HG03066 (cell line): Measurements from ENCODE around the gene DENND11.

Source experiments
- ATAC-seq: cut with Tn5 transposase; IDR thresholded peaks from one replicate; pipeline ENCODE4 v1.9.1; 2021; ENCODE audit warnings: low read depth; ENCODE audit not compliant: unreplicated experiment

Gene DENND11

DNA sequence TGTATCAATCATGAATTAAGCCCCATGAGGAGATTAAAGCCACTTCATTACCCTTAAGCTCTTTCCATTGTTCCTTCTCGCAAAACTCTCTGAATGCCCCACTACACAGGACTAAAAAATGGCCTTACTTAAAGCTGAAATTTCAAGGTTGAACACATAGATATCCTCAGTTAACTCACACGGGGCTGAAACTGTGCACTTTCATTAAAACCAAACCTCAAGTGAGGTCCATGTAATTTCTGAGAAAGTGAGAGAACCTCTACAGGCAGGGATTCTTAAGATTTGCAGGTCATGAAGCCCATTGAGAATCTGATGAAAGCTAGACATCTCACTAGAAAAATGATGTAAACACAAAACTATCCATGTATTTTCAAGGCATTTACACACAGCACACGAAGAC, 15.9 kb downstream of the DENND11 start:
- ATAC-seq, result no peak

GRCh38 chr7:141685285-141686023, 16.5 kb downstream of the DENND11 start:
- no peak for ATAC-seq

DNA sequence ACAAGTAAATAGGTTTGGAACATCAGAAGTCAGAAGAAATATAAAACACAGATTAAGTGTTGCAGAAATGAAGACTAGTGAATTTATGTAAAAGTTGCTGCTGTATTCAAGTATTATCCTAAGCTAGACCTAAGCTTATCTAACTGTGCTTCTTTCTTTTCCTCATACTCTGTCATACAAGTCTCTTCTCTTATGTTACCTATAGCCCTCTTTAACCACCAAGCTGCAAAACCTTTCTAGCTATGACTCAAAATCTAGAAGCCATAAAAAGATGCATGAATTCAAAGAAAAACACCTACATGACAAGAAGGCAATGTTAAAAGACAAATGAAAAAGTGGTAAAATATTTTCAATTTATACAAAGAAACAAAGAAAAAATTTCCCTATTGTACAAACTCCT, 23.0 kb downstream of the DENND11 start:
- no peak for ATAC-seq

GRCh38 chr7:141676618-141677017, 25.3 kb downstream of the DENND11 start:
- no peak for ATAC-seq

DNA sequence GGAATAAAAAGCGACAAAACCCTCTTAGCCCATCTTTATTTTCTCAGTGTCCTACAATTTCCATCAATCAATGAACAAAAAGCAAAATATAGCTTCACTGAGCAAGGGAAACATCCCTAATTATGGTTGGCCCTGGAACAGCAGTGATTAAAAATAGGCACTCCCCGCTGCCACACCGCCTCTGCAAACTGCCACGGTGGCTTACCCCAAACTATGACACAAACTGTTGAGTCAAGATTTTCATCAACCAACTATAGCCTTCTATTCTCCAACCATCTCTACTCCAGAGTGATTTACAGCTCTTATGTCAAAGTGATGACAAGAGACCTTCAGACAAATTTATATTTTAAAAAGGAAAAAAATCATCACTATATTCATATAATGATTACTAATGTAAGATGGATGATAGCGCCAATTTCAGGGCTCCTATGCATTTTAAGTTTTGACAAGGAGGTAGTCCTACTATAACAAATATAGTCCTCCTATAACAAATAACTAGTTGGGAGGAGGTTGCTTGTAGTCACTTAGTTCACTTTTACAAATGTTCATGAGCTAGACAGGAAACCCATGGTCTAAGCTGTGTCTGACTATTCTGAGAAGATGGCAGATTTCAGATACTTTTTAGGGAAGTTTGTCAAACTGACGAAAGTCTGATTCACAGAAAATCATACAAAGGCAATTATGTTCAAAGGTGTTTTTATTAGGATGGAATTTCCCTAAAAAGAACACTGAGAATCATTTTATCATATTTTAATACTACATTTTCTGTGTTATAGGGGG, 26.3 kb downstream of the DENND11 start:
- no peak for ATAC-seq

GRCh38 chr7:141674702-141675101, 27.3 kb downstream of the DENND11 start:
- no peak for ATAC-seq

DNA sequence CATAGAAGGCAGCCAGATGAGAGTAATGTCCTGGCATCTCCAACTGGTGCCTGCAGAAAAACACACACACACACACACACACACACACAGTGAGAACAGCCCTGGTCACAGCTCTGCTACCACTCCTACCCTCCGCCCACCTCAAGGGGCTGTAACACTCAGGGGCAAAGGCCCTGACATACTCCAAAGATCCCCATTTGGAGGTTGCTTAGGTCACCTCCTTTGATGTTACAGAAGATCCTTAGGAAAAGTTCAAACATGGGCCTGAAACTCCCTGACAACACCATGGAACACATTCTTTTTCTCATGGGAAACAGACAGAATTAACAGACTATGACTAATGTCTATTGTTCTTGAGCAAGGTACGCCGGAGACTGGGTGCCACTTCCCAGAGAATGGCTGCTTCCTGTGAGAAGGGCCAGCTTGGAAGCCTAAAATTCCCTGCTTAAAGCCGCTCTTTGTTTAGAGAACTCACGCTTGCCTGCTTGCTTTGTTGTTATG, 27.7 kb downstream of the DENND11 start:
- no peak for ATAC-seq

- no peak for ATAC-seq
Observed at GRCh38 chr7:141673346-141673745, 28.6 kb downstream of the DENND11 start.

- ATAC-seq, result no peak
Observed at GRCh38 chr7:141671705-141672496, 30.1 kb downstream of the DENND11 start.

DNA sequence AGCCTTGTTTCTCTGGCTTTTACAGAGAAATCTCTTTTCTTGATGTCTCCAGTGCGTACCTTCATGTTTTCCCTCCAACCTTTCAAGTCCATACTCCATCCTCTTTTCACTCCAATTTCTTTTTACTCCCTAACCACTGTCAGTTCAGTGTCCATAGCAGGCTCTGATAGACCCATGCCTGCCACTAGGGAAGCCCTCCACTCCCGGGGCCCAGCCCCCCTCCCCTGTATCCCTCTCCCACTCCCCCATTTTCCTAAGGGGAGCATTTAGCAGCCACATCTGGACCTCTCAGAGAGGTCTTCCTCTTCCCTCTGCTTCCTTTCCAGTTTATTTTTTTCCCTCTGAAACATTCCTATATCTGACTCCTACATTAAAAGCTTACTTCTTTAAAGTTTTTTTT, 33.1 kb downstream of the DENND11 start:
- no peak for ATAC-seq

GRCh38 chr7:141666071-141666470, 35.9 kb downstream of the DENND11 start:
- ATAC-seq, result no peak

DNA sequence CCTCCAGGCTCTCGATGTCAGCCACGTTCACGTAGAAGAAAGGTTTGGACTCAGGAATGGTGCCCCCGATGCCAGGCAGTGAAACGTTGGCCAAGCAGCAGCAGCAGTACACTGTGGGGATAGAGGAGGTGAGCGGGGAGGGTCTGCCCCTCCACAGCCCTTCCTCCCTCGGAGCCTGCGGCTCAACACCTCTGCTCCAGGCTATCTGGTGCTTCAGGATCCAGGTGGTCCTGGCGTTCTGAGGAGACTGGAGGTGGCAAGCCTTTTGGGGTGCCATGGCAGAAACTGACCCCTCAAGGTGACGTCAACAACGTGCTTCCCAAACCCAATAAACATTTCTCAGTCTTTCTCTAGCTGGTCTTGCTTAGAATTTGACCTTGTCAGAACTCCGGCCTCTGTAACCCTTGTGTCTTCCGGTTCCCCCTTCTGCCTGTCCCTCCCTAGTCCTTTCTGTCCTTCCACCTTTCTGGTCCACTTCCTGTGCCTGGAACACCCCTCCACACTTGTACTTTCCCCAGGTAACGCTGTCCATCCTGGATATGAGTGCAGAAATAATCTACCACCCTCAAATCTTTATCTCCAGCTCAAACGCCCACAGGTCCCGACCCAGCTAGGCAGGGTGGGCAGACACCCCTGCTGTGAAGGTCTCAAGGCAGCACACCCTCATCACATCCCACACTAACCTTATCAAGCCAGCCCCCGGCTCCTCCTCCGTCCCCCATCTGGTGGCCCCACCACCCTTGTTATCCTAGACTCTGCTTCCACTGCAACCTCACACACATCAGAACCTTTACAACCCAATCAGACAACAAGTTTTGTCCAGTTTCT, 36.5 kb downstream of the DENND11 start:
- no peak for ATAC-seq

- no peak for ATAC-seq
Observed at GRCh38 chr7:141664450-141664849, 37.5 kb downstream of the DENND11 start.

- no peak for ATAC-seq
Observed at GRCh38 chr7:141663081-141663849, 38.7 kb downstream of the DENND11 start.

GRCh38 chr7:141660259-141660658, 41.7 kb downstream of the DENND11 start:
- ATAC-seq, result no peak

GRCh38 chr7:141659501-141659900, 42.5 kb downstream of the DENND11 start:
- ATAC-seq, result no peak

DNA sequence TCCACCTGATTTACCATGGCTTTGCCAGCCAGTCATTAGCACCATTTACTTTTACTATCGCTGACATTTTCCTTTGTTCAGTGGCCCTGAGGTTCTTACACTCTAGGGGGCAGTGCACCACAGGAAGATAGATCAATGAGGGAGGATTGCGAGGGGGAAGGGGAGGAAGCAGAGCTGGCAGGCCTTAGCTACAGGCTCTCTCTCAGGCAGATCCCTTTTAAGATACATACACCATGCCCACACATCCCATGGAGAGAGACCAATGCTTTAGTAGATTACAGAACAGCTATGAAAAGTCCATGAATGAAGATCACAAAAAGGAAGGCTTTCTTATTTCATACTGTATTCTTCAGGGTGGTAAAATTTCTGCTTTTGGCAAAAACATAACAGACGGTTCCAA, 47.4 kb downstream of the DENND11 start:
- peak; percentile 69 for ATAC-seq

- ATAC-seq, result no peak
Observed at GRCh38 chr7:141652691-141653090, 49.3 kb downstream of the DENND11 start.
